ENCODE measurements around the gene DUOX1.

DNA sequence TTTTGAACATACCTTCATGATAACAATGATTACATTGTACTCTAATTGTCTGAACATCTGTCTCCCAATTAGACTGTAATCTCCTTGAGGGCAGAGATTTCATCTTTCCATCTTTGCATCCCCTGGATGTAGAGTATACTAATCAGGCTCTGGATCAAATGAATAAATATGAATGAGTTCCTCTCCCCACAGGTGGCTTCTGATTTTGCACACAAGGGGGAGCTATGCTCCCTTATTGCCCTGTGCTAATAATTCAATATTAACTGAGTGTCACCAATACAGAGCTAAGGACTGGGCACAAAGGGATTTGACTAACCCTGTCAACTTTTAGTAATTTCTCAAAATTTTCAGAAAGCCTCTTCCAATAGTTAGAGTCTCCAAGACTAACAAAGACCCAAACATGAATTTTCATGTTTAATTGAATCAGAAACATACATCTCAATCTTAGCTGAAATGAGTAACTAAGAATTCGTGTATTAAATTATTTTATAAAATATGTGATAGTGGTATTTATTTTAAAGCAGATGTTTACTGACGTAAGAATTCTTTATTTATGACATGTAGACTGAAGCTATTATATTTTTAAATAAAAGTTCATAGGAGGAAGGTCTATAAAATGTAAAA lies 3.1 kb upstream of the DUOX1 start:
- no peak for TF ChIP-seq ZFP30 (CRISPR knock-in tag; IDR thresholded peaks at IDR 0.05)
- no peak for TF ChIP-seq GLIS3 (CRISPR knock-in tag; IDR thresholded peaks at IDR 0.05)
- TF ChIP-seq TCF4 (CRISPR knock-in tag; IDR thresholded peaks at IDR 0.05; ENCODE audit: borderline replicate concordance), result no peak
- TF ChIP-seq, protein P1, sequence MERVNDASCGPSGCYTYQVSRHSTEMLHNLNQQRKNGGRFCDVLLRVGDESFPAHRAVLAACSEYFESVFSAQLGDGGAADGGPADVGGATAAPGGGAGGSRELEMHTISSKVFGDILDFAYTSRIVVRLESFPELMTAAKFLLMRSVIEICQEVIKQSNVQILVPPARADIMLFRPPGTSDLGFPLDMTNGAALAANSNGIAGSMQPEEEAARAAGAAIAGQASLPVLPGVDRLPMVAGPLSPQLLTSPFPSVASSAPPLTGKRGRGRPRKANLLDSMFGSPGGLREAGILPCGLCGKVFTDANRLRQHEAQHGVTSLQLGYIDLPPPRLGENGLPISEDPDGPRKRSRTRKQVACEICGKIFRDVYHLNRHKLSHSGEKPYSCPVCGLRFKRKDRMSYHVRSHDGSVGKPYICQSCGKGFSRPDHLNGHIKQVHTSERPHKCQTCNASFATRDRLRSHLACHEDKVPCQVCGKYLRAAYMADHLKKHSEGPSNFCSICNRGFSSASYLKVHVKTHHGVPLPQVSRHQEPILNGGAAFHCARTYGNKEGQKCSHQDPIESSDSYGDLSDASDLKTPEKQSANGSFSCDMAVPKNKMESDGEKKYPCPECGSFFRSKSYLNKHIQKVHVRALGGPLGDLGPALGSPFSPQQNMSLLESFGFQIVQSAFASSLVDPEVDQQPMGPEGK (CRISPR knock-in tag; IDR thresholded peaks at IDR 0.05; ENCODE audit: borderline replicate concordance), result no peak
- TF ChIP-seq ZC3H10 (CRISPR knock-in tag; IDR thresholded peaks at IDR 0.05), result no peak
- TF ChIP-seq ARNTL (CRISPR knock-in tag; IDR thresholded peaks at IDR 0.05; ENCODE audit: borderline replicate concordance, low read depth), result no peak
- no peak for TF ChIP-seq CREB5 (CRISPR knock-in tag; IDR thresholded peaks at IDR 0.05; ENCODE audit: low read depth)
- TF ChIP-seq POU6F1 (CRISPR knock-in tag; IDR thresholded peaks at IDR 0.05; ENCODE audit: borderline replicate concordance, low read depth), result no peak
- no peak for TF ChIP-seq BACH2 (CRISPR knock-in tag; IDR thresholded peaks at IDR 0.05; ENCODE audit: borderline replicate concordance)
- no peak for TF ChIP-seq CSRNP3 (CRISPR knock-in tag; IDR thresholded peaks at IDR 0.05)
- no peak for TF ChIP-seq SNAI2 (CRISPR knock-in tag; IDR thresholded peaks at IDR 0.05)
- no peak for TF ChIP-seq CSDC2 (CRISPR knock-in tag; IDR thresholded peaks at IDR 0.05)
- TF ChIP-seq ISL1 (CRISPR knock-in tag; IDR thresholded peaks at IDR 0.05), result no peak

All from SK-N-SH treated with all-trans-retinoic acid at 6 μM for 48 hours (cell line).